HTR-8/SVneo (cell line): ENCODE data around the gene SNCG.
A peak's percentile ranks its signal among the peaks of the same experiment; 100 is the strongest.

Experiments used
- DNase-seq: peaks from one replicate; pipeline ENCODE4 v3.0.0; 2011; ENCODE audit warnings: low spot score, mixed read lengths; ENCODE audit not compliant: insufficient read length
- FAIRE-seq: peaks from 2 replicates; lab custom pipeline; 2011; peaks lifted over from hg19 to GRCh38; lab: Jason Lieb, UNC

The SNCG gene

DNA sequence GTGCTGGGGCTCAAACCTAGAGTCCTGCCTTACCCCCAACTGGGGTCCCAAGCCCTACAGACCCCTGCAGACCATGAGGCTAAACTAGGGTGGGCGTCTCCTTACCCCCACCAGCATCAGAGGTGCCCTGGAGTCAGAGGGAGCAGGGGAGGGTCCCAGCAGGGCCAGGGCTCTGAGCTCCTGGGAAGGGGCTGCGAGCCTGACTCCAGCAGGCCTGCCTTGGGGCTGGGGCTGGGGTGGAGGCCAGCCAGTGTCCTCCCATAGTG, 1.3 kb downstream of the SNCG start:
- DNase-seq (no peak), FAIRE-seq (no peak)

- peak; percentile 60 for DNase-seq
Measured at GRCh38 chr10:86960003-86960862, 1.8 kb downstream of the SNCG start.

GRCh38 chr10:86960863-86961434, 2.5 kb downstream of the SNCG start:
- FAIRE-seq (no peak), DNase-seq (no peak)

More at GRCh38 chr10:86960003-86960862, 1.8 kb downstream of the SNCG start:
- FAIRE-seq: peak; percentile 89

GRCh38 chr10:86961481-86962091, 3.2 kb downstream of the SNCG start:
- no peak for DNase-seq
- FAIRE-seq: no peak

GRCh38 chr10:86962136-86962980, 4.0 kb downstream of the SNCG start:
- FAIRE-seq: no peak

GRCh38 chr10:86962981-86963310, 4.5 kb downstream of the SNCG start:
- FAIRE-seq (no peak), DNase-seq (no peak)

More at GRCh38 chr10:86962136-86962980, 4.0 kb downstream of the SNCG start:
- no peak for DNase-seq

- no peak for FAIRE-seq
- no peak for DNase-seq
Measured at GRCh38 chr10:86963341-86963919, 5.0 kb downstream of the SNCG start.

GRCh38 chr10:86964061-86964846, 5.9 kb downstream of the SNCG start:
- no peak for FAIRE-seq
- DNase-seq: no peak

GRCh38 chr10:86964847-86965190, 6.4 kb downstream of the SNCG start:
- no peak for FAIRE-seq
- no peak for DNase-seq

DNA sequence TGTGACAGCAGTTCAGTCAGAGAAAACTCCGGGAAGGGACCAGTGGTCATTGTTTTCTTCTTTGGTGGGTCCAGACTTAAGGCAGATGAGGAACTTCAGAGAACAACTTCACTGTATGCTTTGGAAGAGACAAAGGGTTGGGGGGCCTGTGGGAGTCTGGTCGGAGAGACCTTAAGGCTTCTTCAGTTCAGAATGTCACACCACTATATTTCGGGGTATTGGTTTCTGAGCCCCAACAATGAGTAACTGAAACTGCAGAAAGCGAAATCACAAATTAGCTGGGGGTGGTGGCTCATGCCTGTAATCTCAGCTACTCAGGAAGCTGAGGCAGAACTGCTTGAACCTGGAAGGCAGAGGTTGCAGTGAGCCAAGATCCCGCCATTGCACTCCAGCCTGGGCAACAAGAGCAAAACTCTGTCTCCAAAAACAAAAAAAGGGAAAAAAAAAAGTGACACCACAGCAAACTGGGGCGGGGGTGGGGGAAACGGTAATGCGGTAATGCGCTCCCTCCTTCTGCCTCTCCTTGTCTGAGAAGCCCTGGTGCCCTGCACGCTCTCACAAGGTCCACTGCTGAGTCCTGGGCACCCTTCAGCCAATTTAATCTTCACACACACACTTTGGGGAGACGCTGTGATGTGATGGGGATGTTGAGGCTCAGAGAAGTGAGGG, 7.7 kb downstream of the SNCG start:
- FAIRE-seq (no peak), DNase-seq (no peak)

- FAIRE-seq (no peak), DNase-seq (no peak)
Measured at GRCh38 chr10:86967481-86967941, 9.1 kb downstream of the SNCG start.

- FAIRE-seq (no peak), DNase-seq (no peak)
Measured at GRCh38 chr10:86968271-86968993, 10.0 kb downstream of the SNCG start, which contains the start of gene ADIRF. Gene ADIRF (plus strand): TSS chr10:86968482. CDS start chr10:86968545, 63 bp downstream.

DNA sequence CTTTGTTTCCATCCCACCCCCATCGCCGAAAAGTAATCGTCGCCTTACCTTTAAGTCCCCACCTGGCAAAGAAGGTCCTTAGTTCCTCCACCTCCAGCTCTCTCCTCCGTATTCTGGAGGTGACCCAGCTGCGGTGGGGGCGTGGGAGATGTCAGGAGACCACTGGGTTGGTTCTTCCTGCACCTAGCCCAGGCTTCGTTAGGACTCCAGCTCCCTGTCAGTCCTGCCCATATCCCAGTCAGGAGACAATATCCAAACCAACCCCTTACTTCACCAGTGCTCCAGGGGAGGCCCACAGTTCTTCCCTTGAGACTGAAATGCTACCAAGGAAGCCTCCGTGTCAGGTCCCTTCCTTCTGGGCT, 10.6 kb downstream of the SNCG start:
- DNase-seq (no peak), FAIRE-seq (no peak)

- no peak for FAIRE-seq
Measured at GRCh38 chr10:86969421-86970041, 11.1 kb downstream of the SNCG start.

DNA sequence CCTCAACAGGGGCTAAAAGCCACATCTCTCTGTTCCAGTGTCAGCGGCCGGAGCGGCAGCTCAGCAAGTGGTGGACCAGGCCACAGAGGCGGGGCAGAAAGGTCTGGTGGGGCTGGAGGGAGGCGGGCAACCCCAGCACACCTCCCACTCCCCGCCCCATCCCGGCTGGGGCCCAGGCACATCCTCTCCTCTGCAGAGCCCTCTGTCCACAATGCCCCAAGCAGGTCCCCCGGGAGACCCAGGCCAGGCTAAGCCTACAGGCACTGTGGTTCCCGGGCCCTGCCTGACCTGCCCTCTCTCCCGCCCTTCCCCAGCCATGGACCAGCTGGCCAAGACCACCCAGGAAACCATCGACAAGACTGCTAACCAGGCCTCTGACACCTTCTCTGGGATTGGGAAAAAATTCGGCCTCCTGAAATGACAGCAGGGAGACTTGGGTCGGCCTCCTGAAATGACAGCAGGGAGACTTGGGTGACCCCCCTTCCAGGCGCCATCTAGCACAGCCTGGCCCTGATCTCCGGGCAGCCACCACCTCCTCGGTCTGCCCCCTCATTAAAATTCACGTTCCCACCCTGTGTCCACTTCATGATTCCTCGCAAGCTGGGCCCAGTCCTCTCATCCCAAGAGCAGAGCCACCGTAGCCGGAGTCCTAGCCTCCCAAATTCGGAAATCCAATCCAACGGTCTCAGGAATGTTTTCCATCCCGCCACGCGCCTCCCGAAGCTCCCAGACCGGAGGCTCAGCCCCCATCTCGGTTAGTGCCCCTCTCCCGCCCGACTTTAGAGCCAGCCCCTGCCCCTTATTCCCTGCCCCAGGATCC, 12.0 kb downstream of the SNCG start:
- no peak for FAIRE-seq
- no peak for DNase-seq

More at GRCh38 chr10:86969421-86970041, 11.1 kb downstream of the SNCG start:
- no peak for DNase-seq

- no peak for FAIRE-seq
- DNase-seq: no peak
Measured at GRCh38 chr10:86970982-86971231, 12.5 kb downstream of the SNCG start.

GRCh38 chr10:86971232-86971991, 13.0 kb downstream of the SNCG start:
- peak; percentile 90 for DNase-seq
- peak; percentile 98 for FAIRE-seq
